HEK293 (cell line): ENCODE measurements around the gene BPNT1.

Experiments used
- BCL11A ChIP-seq: fragments of 450-650 bp; formaldehyde crosslinking; IDR thresholded peaks from 2 replicates; pipeline ENCODE4 v1.5.1; 2016; ENCODE audit warnings: low read depth, missing biosample characterization, missing genetic modification characterization
- CTCF ChIP-seq: fragments of 450-650 bp; formaldehyde crosslinking; IDR thresholded peaks from 2 replicates; pipeline ENCODE4 v1.5.1; 2016; ENCODE audit warnings: missing biosample characterization, missing genetic modification characterization
- EGR2 ChIP-seq: fragments of 450-650 bp; formaldehyde crosslinking; IDR thresholded peaks from 2 replicates; pipeline ENCODE4 v1.5.1; 2016; ENCODE audit warnings: low read depth, missing biosample characterization, missing genetic modification characterization
- GFI1B ChIP-seq: fragments of 450-650 bp; formaldehyde crosslinking; IDR thresholded peaks from 2 replicates; pipeline ENCODE4 v1.5.1; 2016; ENCODE audit warnings: missing biosample characterization, missing genetic modification characterization
- HIC1 ChIP-seq: fragments of 450-650 bp; formaldehyde crosslinking; IDR thresholded peaks from 2 replicates; pipeline ENCODE4 v1.5.1; 2016; ENCODE audit warnings: missing biosample characterization, missing genetic modification characterization
- OVOL3 ChIP-seq: fragments of 450-650 bp; formaldehyde crosslinking; IDR thresholded peaks from 2 replicates; pipeline ENCODE4 v1.5.1; 2016; ENCODE audit warnings: missing biosample characterization, missing genetic modification characterization
- PRDM1 ChIP-seq: fragments of 450-650 bp; formaldehyde crosslinking; IDR thresholded peaks from 2 replicates; pipeline ENCODE4; 2016; ENCODE audit warnings: missing biosample characterization, missing genetic modification characterization
- PRDM10 ChIP-seq: fragments of 450-650 bp; formaldehyde crosslinking; IDR thresholded peaks from 2 replicates; pipeline ENCODE4 v1.5.1; 2016; ENCODE audit warnings: missing biosample characterization, missing genetic modification characterization
- ZBTB21 ChIP-seq: fragments of 450-650 bp; formaldehyde crosslinking; IDR thresholded peaks from 2 replicates; pipeline ENCODE4 v1.5.1; 2017; ENCODE audit warnings: missing biosample characterization, missing genetic modification characterization
- ZBTB7A ChIP-seq: fragments of 450-650 bp; formaldehyde crosslinking; IDR thresholded peaks from 2 replicates; pipeline ENCODE4 v1.5.1; 2016; ENCODE audit warnings: low read depth, missing biosample characterization, missing genetic modification characterization
- ZFP37 ChIP-seq: fragments of 450-650 bp; formaldehyde crosslinking; IDR thresholded peaks from 2 replicates; pipeline ENCODE4 v1.5.1; 2016; ENCODE audit warnings: missing biosample characterization, missing genetic modification characterization
- ZNF132 ChIP-seq: fragments of 450-650 bp; formaldehyde crosslinking; IDR thresholded peaks from 2 replicates; pipeline ENCODE4 v1.5.1; 2017; ENCODE audit warnings: missing biosample characterization, missing genetic modification characterization, borderline replicate concordance
- ZNF16 ChIP-seq: fragments of 450-650 bp; formaldehyde crosslinking; IDR thresholded peaks from 2 replicates; pipeline ENCODE4 v1.5.1; 2016; ENCODE audit warnings: low read depth, missing biosample characterization, missing genetic modification characterization
- ZNF19 ChIP-seq: fragments of 450-650 bp; formaldehyde crosslinking; IDR thresholded peaks from 2 replicates; pipeline ENCODE4; 2016; ENCODE audit warnings: missing biosample characterization, missing genetic modification characterization, low read depth
- ZNF362 ChIP-seq: fragments of 450-650 bp; formaldehyde crosslinking; IDR thresholded peaks from 2 replicates; pipeline ENCODE4 v1.5.1; 2016; ENCODE audit warnings: missing biosample characterization, missing genetic modification characterization
- ZNF433 ChIP-seq: fragments of 450-650 bp; formaldehyde crosslinking; IDR thresholded peaks from 2 replicates; pipeline ENCODE4 v1.5.1; 2016; ENCODE audit warnings: missing biosample characterization, missing genetic modification characterization, low read depth
- ZNF48 ChIP-seq: fragments of 450-650 bp; formaldehyde crosslinking; IDR thresholded peaks from 2 replicates; pipeline ENCODE4 v1.5.1; 2016; ENCODE audit warnings: missing biosample characterization, missing genetic modification characterization
- ZNF501 ChIP-seq: fragments of 450-650 bp; formaldehyde crosslinking; IDR thresholded peaks from 2 replicates; pipeline ENCODE4 v1.5.1; 2016; ENCODE audit warnings: missing biosample characterization, missing genetic modification characterization
- ZNF571 ChIP-seq: fragments of 450-650 bp; formaldehyde crosslinking; IDR thresholded peaks from 2 replicates; pipeline ENCODE4 v1.5.0; 2017; ENCODE audit warnings: missing biosample characterization, missing genetic modification characterization
- ZNF600 ChIP-seq: fragments of 450-650 bp; formaldehyde crosslinking; IDR thresholded peaks from 2 replicates; pipeline ENCODE4 v1.5.1; 2016; ENCODE audit warnings: missing biosample characterization, missing genetic modification characterization
- ZNF621 ChIP-seq: fragments of 450-650 bp; formaldehyde crosslinking; IDR thresholded peaks from 2 replicates; pipeline ENCODE4 v1.5.1; 2017; ENCODE audit warnings: missing biosample characterization, missing genetic modification characterization
- ZNF692 ChIP-seq: fragments of 450-650 bp; formaldehyde crosslinking; IDR thresholded peaks from 2 replicates; pipeline ENCODE4 v1.5.1; 2016; ENCODE audit warnings: missing biosample characterization, missing genetic modification characterization
- ZNF843 ChIP-seq: fragments of 450-650 bp; formaldehyde crosslinking; IDR thresholded peaks from 2 replicates; pipeline ENCODE4 v1.5.1; 2016; ENCODE audit warnings: missing biosample characterization, missing genetic modification characterization
- TF ChIP-seq, protein P1 (sequence below): fragments of 450-650 bp; formaldehyde crosslinking; IDR thresholded peaks from 2 replicates; pipeline ENCODE4 v1.5.1; 2016; ENCODE audit warnings: missing biosample characterization, missing genetic modification characterization
- TF ChIP-seq, protein P2 (sequence below): fragments of 450-650 bp; IDR thresholded peaks from 2 replicates; pipeline ENCODE4 v1.5.1; 2018; ENCODE audit warnings: missing biosample characterization, mild to moderate bottlenecking, missing genetic modification characterization

Gene BPNT1

DNA sequence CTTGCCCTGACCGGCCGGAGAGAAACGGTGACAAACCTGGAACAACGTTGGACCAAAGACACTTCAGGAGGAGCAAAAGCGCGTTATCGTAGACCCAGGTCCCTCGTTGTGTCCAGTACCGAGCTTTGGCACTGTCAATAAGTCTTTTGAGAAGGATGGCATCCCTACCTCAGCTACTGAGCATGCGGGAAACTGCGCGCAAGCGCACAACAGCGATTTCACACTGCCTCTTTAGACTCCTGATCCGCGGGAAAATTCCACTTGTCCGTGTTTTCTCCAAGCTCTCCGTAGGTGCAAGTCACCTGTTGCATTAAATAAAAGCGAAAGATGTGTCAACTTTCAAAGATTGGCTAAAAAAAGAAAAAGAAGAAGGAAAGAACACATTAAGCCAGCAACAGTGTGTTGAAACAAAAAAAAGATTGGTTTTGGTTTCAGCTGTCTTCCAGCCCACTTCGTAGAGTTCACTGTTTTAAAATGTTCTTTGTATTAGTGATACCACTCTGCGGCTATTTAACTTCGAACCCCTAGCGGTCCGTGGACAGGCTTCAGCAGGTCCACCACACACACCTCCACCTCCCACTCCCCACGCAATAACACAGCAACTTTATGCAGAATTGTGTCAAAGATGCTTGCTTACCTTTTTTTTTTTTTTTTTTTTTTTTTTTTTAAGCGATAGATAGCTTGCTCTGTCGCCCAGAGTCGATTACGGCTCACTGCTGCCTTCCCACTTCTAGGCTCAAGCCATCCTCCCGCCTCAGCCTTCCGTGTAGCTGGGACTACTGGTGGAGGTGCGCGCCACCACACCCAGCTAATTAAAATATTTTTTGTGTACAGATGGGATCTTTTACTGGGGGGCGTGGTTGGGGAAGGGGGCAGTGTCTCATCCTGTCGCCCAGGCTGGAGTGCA is at the start of gene BPNT1 (continued):
- TF ChIP-seq PRDM10 (peak; percentile 20; the same call in 1 of the 2 replicates), ZNF571 (tag by site-specific recombination) (no peak), BCL11A (tag by site-specific recombination) (no peak), ZFP37 (0 out of 2 replicates have a peak, but pooled peaks have one; percentile 50), ZNF362 (peak; percentile 98), ZNF843 (tag by site-specific recombination) (no peak), GFI1B (tag by site-specific recombination) (no peak), ZNF433 (tag by site-specific recombination) (no peak), PRDM1 (tag by site-specific recombination) (peak; percentile 96), ZNF48 (tag by site-specific recombination) (no peak), OVOL3 (tag by site-specific recombination) (no peak), ZNF600 (tag by site-specific recombination) (no peak), ZNF16 (tag by site-specific recombination) (no peak), ZNF19 (tag by site-specific recombination) (no peak), CTCF (peak; percentile 39; the same call in 1 of the 2 replicates), ZBTB7A (tag by site-specific recombination) (no peak), ZNF132 (tag by site-specific recombination) (no peak), ZNF692 (tag by site-specific recombination) (peak; percentile 40), EGR2 (tag by site-specific recombination) (0 out of 2 replicates have a peak, but pooled peaks have one; percentile 5), HIC1 (tag by site-specific recombination) (peak; percentile 94), ZBTB21 (no peak), ZNF621 (tag by site-specific recombination) (no peak), ZNF501 (peak; percentile 71; the same call in 1 of the 2 replicates)
- TF ChIP-seq, protein P1, sequence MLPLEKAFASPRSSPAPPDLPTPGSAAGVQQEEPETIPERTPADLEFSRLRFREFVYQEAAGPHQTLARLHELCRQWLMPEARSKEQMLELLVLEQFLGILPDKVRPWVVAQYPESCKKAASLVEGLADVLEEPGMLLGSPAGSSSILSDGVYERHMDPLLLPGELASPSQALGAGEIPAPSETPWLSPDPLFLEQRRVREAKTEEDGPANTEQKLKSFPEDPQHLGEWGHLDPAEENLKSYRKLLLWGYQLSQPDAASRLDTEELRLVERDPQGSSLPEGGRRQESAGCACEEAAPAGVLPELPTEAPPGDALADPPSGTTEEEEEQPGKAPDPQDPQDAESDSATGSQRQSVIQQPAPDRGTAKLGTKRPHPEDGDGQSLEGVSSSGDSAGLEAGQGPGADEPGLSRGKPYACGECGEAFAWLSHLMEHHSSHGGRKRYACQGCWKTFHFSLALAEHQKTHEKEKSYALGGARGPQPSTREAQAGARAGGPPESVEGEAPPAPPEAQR, result peak; percentile 11; the same call in 1 of the 2 replicates
- TF ChIP-seq, protein P2, sequence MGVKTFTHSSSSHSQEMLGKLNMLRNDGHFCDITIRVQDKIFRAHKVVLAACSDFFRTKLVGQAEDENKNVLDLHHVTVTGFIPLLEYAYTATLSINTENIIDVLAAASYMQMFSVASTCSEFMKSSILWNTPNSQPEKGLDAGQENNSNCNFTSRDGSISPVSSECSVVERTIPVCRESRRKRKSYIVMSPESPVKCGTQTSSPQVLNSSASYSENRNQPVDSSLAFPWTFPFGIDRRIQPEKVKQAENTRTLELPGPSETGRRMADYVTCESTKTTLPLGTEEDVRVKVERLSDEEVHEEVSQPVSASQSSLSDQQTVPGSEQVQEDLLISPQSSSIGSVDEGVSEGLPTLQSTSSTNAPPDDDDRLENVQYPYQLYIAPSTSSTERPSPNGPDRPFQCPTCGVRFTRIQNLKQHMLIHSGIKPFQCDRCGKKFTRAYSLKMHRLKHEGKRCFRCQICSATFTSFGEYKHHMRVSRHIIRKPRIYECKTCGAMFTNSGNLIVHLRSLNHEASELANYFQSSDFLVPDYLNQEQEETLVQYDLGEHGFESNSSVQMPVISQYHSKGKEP (tag by site-specific recombination), result peak; percentile 91
